GM18499 (cell line): ENCODE measurements around the gene SCN11A.

Experiments used
- ATAC-seq: cut with Tn5 transposase; IDR thresholded peaks from one replicate; pipeline ENCODE4 v1.9.1; 2021; ENCODE audit warnings: moderate number of reproducible peaks; ENCODE audit not compliant: insufficient read depth, unreplicated experiment

The SCN11A gene

GRCh38 chr3:39013921-39014509, 37.7 kb downstream of the SCN11A start:
- no peak for ATAC-seq

GRCh38 chr3:39013289-39013688, 38.5 kb downstream of the SCN11A start:
- no peak for ATAC-seq

- no peak for ATAC-seq
These were observed 40.5 kb downstream of the SCN11A start for GRCh38 chr3:39011191-39011736.

GRCh38 chr3:39005295-39005694, 46.4 kb downstream of the SCN11A start:
- ATAC-seq = no peak
